ENCODE measurements around the gene PYGL. TPM values are rescaled to one million over a fixed set of nuclear protein-coding genes. Genes with fewer than 3 reads are reported as not detected.
A peak's percentile ranks its signal among the peaks of the same experiment; 100 is the strongest.

Gene PYGL
- total RNA-seq, 4 donors from 2014 or later, result 37.0 to 59.1 (median 51.6) TPM

GRCh38 chr14:50970886-50971781 lies 26.9 kb upstream of the PYGL start:
- H3K4me3 ChIP-seq (ENCODE audit: low read depth, poor library complexity, severe bottlenecking), result no peak overlapping the region
- WGBS, 2 donors, result 74 to 76% methylated on average over 6 of the region's 6 CpGs
- TF ChIP-seq POLR2A (IDR thresholded peaks at IDR 0.05), result no peak
- TF ChIP-seq CTCF (IDR thresholded peaks at IDR 0.05), result no peak
- intact Hi-C loops (cut with DNase I; ENCODE audit: low total_unique reads), result no loop called here
- no peak for DNase-seq (ENCODE audit: low spot score in 2 of 2)

GRCh38 chr14:50967790-50968189 lies 23.5 kb upstream of the PYGL start:
- WGBS, 2 donors, result 34 to 59% methylated on average over 2 of the region's 2 CpGs
- no peak for TF ChIP-seq CTCF (IDR thresholded peaks at IDR 0.05)
- TF ChIP-seq POLR2A (IDR thresholded peaks at IDR 0.05), result no peak
- intact Hi-C loops (cut with DNase I; ENCODE audit: low total_unique reads), result no loop called here
- DNase-seq (ENCODE audit: low spot score in 2 of 2), result no peak
- H3K4me3 ChIP-seq (ENCODE audit: low read depth, poor library complexity, severe bottlenecking), result no peak overlapping the region

- 51 to 58% methylated on average over 3 of the region's 3 CpGs for WGBS, 2 donors
- no peak overlapping the region for H3K4me3 ChIP-seq (ENCODE audit: low read depth, poor library complexity, severe bottlenecking)
- intact Hi-C loops (cut with DNase I; ENCODE audit: low total_unique reads), result no loop called here
- no peak for TF ChIP-seq POLR2A (IDR thresholded peaks at IDR 0.05)
- no peak for TF ChIP-seq CTCF (IDR thresholded peaks at IDR 0.05)
- DNase-seq (ENCODE audit: low spot score in 2 of 2), result no peak
These were observed 22.8 kb upstream of the PYGL start for GRCh38 chr14:50967103-50967502.

GRCh38 chr14:50964683-50965390 lies 20.6 kb upstream of the PYGL start:
- 36 to 39% methylated on average over 5 of the region's 5 CpGs for WGBS, 2 donors
- intact Hi-C loops (cut with DNase I; ENCODE audit: low total_unique reads), result no loop called here
- TF ChIP-seq CTCF (IDR thresholded peaks at IDR 0.05), result no peak
- no peak for TF ChIP-seq POLR2A (IDR thresholded peaks at IDR 0.05)
- H3K4me3 ChIP-seq (ENCODE audit: low read depth, poor library complexity, severe bottlenecking), result no peak overlapping the region
- DNase-seq (ENCODE audit: low spot score in 2 of 2), result peak in 1 of 2 donors; percentile 39

GRCh38 chr14:50963919-50964318 lies 19.6 kb upstream of the PYGL start:
- TF ChIP-seq CTCF (IDR thresholded peaks at IDR 0.05) (no peak), POLR2A (IDR thresholded peaks at IDR 0.05) (no peak)

More at GRCh38 chr14:50963919-50964318, 19.6 kb upstream of the PYGL start:
- H3K4me3 ChIP-seq (ENCODE audit: low read depth, poor library complexity, severe bottlenecking), result no peak overlapping the region
- no peak for DNase-seq (ENCODE audit: low spot score in 2 of 2)
- intact Hi-C loops (cut with DNase I; ENCODE audit: low total_unique reads), result no loop called here
- 90 to 92% methylated on average over 5 of the region's 5 CpGs for WGBS, 2 donors
